Upper lobe of left lung (tissue), 4 donors: ENCODE results near the gene CEP250.

Source experiments
- CTCF ChIP-seq, 6 experiments: fragments of 450-650 bp in 4 of 6; fragments of 200-600 bp in 2 of 6; sonication (generic) in 2 of 6; IDR thresholded peaks; one replicate each; pipeline ENCODE4 v1.5.1; 2016 to 2019; ENCODE audit warnings: antibody characterized with exemption in 6 of 6
- POLR2AphosphoS5 ChIP-seq, 2 donors: sonication (generic); formaldehyde crosslinking; IDR thresholded peaks; one replicate each; pipeline ENCODE4 v1.5.1; 2017; ENCODE audit warnings: antibody characterized with exemption in 2 of 2

DNA sequence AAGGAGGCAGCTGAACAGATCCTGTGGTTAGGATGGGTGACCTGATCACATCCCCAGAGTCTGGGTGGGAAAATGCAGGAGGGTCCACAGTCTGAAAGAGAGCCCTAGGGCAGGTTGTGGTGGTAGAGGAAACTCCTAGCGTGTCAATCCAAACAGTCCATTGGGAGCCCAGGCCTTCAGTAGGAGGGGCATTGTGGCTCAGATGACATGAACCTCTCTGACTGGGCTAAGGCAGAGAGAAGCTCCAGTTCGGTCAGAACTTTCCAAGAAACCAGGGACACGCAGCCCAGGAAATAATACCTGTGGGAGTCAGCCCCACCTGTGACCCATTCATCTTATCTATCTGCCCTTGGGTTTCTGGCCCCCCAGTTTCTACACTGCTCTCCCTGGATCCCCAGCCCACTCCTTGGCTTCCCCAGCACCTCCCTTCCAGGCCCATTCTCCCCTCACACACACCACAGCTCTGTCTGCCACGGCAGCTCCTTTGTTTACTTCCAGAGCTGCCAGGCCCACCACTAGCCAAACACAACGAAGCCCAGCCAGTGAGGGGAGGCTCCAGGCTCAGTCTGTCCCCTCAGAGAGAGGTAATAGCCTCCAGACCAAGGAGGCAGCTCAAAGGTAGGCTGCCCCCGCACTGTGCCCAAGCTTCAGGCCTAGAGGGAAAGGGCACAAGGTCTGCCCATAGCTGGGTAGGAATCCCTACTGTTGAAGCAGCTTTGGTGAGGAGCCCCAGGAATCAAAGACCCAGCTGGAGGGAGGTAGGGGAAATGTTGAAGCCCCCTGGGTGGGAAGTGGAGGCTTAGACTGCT, 23.6 kb upstream of the CEP250 start:
- no peak for TF ChIP-seq CTCF (IDR thresholded peaks at IDR 0.05)
- TF ChIP-seq POLR2AphosphoS5 (IDR thresholded peaks at IDR 0.05) = no peak
